Activated CD4-positive, CD25-positive, alpha-beta regulatory T cell treated with anti-CD3 and anti-CD28 coated beads, Interleukin-2, amount 50 U/mL, for 72 hours (primary cell): Measurements from ENCODE around the gene TNFRSF9.
"Not testable (repeated sequence)": the region's sequence is repeated elsewhere in the genome, so short reads cannot be mapped to it uniquely, and the experiment has no call there.

Experiments used
- DNase-seq: peaks from one replicate; pipeline ENCODE4 v3.0.0; 2021

TNFRSF9 gene

DNA sequence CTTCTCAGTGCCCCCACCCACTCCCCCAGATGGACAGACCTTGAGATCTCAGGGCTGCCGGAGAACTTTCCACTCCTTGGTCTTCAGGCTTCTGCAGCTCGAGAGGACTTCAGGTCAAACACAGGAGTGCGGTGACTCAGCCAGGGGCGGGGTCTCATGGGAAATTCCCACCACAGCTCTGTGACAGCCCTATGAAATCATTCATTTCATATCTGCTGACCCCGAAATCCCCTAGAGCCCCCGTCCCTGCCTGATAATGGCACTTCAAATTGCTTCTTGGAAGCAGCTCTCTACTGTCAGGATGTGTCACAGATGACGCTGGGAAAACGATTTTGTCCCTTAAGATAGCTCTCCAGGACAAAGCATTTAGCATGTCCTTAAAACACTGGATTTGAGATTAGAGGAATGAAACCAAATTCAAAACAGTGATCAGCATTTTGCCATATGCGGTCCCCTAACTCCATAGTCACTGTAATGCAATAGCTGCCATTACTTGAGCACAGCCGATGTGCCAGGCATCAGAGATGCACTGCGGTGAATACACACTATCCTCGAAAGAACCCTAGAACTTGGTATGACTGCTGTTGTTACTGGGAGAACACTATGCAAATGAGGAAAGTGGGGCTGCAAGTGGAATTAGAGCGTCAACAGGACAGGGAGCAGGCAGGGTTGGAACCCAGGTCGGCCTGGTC, at the start of gene TNFRSF9:
Gene TNFRSF9 (minus strand): TSS at position 95 of the 692 bp plus-strand sequence. CDS start 845 bp downstream, outside the sequence.
- peak; percentile 78 for DNase-seq

DNA sequence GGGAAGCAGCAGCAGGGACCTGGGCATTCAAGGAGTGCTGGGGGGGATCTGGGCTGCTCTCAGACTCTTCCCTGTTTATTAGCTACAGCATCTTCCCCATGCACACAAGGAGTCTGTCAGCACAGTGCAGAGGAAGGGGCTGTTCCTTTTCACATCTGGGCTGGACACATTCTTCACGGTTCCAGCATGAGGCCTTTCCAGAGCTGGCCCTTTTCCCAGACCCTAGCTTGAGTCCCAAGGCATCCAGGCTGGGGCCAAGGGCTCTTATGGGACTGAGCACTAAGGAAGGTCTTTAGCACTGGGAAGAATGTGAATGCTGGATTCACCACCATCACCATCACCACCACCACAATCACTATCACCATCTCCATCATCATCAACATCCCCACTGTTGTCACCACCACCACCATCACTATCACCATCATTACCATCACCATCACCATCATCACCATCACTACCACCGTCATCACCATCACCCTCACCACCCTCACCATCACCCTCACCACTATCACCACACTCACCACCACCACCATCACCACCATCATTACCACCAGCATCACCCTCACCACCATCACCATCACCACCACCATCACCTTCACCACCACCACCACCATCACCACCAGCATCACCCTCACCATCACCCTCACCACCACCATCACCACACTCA, 49.3 kb upstream of the TNFRSF9 start:
- no peak for DNase-seq

DNA sequence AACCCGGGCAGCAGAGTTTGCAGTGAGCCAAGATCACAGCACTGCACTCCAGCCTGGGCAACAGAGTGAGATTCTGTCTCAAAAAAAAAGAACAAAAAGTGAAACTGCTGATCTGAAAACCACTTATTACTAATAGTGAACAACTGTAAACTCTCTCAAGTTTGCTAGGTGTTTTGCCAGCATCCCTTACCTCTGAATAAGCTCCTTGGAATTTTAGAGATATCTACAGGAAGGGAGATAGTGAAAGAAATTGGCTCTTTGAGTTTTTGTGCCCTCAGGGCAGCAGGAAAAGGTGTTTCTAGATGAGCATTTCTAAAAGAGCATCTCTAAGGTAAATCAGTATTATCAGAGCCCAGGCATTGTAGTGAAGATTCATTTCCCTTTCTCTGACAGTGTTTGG, 47.9 kb upstream of the TNFRSF9 start:
- no peak for DNase-seq

DNA sequence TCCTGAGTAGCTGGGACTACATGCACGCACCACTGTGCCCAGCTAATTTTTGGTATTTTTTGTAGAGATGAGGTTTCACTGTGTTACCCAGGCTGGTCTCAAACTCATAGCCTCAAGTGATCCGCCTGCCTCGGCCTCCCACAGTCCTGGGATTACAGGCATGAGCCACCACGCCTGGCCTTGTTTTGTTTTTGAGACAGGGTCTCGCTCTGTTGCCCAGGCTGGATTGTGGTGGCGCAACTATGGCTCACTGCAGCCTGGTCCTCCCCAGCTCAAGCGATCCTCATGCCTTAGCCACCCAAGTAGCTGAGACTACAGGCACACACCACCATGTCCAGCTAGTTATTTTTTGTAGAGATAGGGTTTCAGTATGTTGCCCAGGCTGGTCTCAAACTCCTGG, 46.9 kb upstream of the TNFRSF9 start:
- no peak for DNase-seq

DNA sequence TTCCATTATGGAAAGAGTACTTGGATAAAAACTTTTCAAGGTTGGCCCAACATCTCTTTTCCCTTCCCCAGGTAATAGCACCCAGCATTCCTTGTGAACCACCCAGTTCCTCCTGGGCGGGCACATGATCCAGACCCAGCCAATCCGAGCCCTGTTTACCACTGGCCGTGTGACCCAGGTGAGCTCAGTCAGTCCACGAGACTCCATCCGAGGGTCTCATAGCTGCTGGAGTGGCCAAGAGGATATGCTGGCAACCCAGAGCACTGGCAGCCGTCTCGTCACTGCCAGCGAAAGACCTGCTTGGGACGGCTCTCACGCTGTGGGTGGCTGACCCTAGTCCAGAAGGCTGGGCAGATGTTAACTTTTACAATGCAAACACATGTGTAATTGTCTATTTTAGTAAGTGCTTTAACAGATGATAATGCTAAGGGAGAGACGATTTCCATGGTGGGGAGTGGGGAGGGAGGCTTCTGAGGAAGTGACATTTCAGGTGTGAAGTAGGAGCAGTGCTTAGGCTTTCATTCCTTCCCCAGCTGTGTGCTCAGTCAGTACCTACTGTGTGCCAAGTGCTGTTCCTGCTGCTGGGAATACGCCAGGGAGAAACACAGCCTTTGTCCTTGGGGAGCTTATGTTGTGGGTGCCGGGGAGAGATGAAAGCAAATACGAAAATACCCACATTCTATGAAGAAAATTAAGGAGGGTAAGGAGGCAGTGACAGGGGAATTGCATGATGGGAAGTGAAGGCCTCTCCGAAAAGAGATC, 45.4 kb upstream of the TNFRSF9 start:
- DNase-seq, result no peak

DNA sequence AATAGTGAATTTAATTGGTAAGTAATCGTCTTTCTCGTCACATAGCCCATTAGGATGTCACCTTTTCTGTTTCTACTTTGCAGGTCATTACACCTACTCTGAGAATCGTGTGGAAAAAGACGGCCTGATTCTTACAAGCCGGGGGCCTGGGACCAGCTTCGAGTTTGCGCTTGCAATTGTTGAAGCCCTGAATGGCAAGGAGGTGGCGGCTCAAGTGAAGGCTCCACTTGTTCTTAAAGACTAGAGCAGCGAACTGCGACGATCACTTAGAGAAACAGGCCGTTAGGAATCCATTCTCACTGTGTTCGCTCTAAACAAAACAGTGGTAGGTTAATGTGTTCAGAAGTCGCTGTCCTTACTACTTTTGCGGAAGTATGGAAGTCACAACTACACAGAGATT, 44.2 kb upstream of the TNFRSF9 start:
- DNase-seq, result no peak

DNA sequence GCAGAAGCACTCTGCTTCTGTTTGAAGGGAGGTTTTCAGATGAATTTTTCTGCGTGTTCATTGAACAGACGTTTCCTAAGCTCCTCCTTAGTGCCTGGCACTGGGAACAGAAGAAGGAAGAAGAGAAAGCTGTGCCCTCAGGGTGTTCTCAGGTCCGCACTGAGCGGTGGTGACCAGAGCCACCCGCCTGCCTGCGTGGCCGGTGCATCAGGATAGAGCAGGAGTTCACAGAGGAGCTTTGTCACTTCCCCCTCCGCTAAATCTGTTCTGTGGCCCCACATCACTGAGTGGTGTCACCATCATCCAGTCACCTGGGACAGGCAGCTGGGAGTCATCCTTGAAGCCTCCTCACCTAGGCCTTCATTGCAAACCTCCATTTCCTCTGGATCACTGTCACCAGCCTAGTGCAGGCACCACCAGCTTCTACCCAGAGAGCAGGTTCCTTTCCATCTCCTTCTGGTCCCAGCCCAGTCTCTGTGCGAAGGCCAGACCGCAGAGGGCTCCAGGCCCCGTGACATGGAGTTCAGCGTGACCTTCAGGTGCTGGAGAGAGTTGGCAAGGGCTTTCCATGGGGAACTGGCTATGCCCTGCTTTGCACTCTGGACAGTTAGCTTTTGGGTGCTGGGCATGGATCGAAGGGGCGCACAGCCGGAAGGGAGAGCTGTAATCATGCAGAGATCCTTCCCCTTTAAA, 42.6 kb upstream of the TNFRSF9 start:
- DNase-seq, result no peak

DNA sequence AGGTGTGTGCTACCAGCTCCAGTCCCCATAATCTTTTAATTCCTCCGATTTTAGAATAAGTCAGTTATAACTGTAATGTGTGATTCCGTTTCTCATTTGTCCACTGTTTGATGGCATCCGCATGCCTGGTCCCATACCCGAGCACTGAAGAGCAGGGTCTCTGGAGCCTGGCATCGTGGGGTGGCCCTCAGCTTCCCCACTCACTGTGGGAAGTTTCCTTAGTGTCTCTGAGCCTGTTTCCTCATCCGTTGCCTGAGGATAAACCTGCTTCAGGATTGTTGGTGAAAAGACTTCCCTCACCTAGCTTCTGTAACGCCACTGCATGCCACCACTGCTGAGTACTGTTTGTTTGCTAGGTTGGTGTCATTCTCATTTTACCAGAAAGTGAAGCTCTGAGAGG, 40.3 kb upstream of the TNFRSF9 start:
- no peak for DNase-seq

DNA sequence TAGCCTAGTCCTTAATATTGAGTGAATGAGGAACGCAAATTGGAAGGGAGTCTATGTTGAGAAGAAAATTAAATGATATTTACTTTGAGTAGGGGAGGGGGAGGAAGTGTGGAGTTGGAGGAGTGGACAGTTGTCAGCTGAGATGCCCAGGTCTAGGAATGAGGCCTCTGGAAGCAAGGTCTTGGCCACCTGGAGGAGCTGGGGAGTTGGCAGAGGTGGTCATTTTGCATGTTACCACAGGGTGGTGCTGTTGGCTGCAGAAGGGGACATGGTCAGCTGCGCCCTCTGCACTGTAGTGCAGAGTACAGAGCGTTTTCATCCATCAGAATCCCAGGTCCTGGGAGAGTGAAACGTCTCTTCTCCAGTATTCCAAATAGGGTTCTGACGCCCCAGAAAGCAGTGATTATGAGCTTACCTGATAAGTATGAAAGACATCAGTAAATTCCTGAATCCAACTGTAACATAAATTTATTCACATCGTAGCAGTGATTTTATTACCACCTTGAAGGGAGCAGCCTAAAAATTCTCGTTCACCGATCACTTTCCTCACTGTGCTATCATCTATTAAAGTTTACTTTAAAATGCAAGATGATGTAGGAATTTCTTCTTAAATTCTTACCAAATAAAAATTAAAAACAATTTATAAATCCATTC, 34.7 kb upstream of the TNFRSF9 start:
- peak; percentile 40 for DNase-seq

DNA sequence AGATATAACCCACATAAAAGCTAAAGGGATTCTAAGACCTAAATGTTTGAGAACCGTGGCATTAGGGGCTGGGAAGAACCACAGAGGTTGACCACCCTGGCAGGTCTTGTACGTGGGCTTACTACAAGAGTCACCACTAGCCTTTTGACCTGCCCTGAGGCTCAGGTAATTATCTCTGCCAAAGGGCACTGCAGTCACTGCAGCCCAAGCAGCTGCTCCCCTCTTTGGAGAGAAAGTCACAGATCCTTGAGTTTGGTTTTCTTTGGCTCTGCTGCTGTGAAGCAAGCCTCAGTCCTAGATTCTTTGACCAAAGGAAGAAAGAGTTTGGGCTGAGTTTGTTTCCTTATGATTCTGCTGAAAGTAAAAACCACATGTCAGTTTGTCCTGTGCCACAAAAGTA, 32.4 kb upstream of the TNFRSF9 start:
- DNase-seq, result no peak

DNA sequence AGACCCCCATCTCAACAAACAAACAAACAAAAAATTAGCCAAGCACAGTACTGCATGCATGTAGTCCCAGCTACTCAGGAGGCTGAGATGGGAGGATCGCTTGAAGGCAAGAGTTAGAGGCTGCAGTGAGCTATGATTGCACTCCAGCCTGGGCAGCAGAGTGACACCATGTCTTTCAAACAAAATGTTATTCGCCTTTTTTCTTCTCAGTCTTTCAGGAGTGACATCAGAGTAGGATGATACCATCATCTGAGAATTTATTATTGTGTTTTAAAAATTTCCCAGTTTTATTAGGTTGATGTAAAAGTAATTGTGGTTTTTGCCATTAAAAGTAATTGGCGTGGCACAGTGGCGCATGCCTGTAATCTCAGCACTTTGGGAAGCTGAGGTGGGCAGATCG, 31.6 kb upstream of the TNFRSF9 start:
- no peak for DNase-seq

DNA sequence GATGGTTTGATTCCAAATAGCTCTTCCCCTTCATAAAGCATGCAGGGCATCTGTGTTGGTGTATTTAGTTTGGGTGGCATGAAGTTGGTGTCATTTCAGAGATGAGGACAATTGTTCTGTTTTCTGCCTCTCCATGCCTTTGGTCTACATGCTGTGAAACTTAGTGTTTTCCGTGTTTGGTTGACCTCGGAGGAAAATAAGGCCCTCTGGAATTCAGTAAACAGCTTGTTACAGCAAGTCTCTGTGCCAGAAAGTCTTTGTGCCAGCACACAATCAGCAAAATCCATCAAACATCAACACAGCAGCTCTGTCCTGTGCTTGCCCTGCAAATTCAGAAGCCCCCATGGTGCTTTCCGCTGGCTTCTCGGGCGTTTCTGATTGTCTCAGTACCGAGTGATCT, 30.4 kb upstream of the TNFRSF9 start:
- no peak for DNase-seq

DNA sequence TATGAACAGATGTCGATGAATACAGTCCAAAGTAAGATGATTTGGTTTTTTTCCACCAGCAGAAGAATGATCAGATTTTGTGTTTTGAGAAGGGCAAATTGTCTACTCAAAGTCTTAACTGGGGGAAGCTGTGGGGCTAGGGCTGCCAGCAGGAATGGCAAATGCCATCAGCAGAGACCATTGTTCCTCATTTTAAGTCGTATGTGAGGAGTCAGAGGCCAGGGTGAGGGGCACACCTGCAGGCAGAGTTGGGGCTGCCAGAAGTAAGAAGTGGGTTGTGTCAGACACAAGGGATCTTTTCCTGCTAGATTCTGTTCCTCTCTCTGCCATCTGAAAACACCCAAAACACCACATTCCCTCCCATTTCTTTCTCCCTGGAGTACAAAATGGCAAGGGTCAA, 29.6 kb upstream of the TNFRSF9 start:
- DNase-seq, result no peak

DNA sequence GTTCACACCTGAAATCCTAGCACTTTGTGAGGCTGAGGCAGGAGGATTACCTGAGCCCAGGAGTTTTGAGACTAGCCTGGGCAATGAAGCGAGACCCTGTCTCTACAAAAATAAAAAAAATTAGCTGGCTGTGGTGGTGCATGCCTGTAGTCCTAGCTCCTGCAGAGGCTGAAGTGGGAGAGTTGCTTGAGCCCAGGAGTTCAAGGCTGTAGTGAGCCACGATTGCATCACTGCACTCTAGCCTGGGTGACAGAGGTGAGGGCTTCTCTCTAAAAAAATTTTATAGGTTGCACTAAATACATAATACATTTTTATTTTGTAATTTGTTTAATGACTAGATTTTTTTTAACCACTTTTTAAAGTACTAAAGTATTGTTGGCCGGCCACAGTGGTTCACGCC, 27.0 kb upstream of the TNFRSF9 start:
- no peak for DNase-seq

DNA sequence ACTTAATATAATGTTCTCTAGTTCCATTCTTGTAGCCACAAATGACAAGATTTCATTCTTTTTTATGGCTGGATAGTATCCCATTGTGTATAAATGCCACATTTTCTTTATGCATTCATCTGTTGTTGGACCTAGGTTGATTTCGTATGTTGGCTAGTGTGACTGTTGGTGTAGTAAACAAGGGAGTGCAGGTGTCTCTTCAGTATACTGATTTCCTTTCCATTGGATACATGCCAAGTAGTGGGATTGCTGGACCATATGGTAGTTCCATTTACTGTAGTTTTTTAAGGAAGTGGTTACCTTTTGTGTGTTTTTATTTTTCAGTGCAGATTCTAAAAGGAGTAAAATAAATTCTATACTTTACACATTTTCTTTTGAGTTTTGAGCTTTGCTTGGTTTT, 26.6 kb upstream of the TNFRSF9 start:
- DNase-seq, result no peak

DNA sequence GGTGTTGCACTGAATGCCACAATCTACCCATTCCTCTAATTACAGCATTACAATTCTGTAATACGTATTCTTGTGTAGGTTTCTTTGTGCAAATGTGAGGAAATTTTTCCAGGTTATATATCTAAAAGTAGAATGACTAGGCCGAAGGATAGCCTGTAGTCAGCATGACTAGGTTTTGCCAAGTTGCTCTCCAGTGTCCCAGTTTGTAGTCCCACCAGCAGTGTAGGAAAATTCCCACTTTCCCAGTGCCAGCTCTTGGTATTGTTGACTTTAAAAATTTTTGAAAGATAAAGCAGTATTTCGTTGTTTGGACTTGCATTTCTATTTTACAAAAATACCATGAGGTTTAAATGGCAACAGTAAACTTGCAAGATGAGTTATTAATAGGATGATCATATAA, 23.8 kb upstream of the TNFRSF9 start:
- DNase-seq, result no peak

DNA sequence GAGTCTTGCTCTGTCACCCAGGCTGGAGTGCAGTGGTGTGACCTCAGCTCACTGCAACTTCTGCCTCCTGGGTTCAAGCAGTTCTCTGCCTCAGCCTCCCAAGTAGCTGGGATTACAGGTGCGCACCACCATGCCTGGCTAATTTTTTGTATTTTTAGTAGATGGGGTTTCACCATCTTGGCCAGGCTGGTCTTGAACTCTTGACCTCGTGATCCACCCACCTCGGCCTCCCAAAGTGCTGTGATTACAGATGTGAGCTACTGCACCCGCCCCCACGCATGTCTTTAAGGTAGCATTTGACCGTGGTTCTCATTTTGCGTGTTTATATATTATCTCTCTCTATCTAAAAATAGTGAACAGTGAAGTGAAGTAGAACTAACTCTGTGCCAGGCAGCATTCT, 23.2 kb upstream of the TNFRSF9 start:
- DNase-seq, result not testable (repeated sequence)

DNA sequence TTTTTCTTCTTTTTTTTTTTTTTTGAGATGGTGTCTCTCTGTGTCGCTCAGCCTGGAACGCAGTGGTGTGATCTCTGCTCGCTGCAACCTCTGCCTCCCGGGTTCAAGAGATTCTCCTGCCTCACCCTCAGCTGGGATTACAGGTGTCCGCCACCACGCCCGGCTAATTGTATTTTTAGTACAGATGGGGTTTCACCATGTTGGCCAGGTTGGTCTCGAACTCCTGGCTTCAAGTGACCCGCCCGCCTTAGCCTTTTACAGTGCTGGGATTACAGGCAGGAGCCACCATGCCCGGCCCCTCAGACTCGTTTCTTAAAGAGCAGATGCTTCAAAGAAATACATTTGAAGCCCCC, 22.7 kb upstream of the TNFRSF9 start:
- DNase-seq, result not testable (repeated sequence)

DNA sequence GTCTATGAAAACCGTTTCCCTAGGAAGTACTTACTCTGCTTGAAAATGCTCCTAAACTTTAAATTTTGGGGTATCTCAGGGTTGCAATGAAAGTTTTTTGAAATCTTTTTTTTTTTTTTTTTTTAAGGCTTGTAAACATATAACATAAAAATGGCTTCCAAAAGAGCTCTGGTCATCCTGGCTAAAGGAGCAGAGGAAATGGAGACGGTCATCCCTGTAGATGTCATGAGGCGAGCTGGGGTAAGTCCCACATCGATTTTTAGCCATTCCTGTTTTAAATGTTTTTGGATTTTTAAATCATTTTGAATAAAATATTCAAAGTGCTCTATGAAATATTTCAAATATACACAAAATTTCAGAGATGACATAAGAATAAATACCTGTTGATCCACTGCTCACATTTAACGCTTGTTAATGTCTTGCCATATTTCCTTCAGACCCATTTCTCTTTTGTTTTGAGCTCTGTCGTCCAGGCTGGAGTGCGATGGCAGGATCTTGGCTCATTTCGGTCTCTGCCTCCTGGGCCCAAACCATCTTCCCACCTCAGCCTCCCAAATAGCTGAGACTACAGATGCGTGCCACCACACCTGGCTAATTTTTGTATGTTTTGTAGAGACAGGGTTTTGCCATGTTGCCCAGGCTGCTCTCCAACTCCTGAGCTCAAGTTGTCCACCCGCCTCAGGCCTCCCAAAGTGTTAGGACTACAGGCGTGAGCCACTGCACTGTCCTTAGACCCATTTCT, 22.2 kb upstream of the TNFRSF9 start:
- no peak for DNase-seq

DNA sequence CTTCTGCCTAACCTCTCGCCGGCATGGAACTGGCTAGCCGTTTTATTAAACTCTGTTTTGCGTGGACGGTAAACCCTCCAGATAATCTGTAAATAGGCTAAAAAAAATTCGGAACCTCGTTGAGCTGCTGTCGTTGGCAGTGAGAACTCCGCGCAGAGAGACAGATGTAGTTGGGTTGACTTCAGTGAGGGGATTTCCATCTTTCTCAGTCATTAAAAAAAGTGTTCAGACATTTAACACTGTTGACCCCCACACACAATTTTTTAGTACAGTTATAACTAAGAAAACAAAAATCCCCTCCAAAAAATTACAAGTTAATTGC, 21.3 kb upstream of the TNFRSF9 start:
- DNase-seq, result no peak

DNA sequence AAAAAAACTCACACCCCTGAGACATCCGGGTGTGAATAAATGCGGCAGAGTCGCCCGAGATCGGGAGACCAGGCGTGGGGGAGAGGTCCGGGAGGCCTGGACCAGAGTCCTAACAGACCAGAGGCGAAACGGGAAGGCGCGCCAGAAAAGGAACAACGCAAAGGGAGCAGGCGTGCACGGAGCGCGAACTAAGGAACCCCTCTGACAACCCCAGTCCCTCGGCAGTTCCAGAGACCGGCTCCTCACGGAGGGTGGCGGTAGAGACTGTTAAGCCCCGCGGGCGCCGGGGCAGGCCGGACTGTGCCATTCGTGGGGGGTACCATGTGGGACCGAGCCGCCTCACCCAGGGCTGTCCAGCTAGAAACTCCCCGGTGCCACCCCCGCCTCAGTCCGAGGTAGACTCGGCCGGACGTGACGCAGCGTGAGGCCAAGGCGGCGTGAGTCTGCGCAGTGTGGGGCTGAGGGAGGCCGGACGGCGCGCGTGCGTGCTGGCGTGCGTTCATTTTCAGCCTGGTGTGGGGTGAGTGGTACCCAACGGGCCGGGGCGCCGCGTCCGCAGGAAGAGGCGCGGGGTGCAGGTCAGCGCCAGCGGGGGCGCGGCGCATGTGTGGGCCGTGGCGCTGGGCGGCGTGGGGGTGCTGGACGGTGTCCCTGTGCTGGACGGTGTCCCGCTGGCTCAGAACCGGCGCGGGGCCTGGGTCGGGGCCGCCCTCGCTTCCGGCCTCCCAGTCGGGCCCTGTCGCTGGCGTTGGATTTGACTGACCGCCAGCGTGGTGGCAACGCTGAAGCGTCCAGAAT, 20.8 kb upstream of the TNFRSF9 start, which contains the start of gene PARK7:
Gene PARK7 (plus strand): TSS at position 496 of the 798 bp plus-strand sequence. CDS start 1,075 bp downstream, outside the sequence.
- DNase-seq, result peak; percentile 100

DNA sequence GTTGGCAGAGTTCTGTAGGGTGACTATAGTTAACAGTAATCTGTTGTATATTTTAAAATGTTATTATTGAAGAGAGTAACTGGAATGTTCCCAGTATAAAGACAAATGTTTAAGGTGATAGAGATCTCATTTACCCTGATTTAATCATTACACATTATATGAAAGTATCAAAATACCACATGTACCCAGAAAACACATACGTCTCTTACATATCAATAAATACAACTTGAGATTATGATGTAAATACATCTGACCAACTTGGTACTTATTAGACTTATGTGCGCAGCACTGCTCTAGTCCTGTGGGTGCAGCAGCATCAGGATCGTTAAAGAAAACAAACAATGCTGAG, 20.2 kb upstream of the TNFRSF9 start:
- no peak for DNase-seq
